Fibroblast of skin of left quadriceps (primary cell): ENCODE results near the gene FGD5.

Experiments used
- DNase-seq, 2 experiments: peaks; one replicate each; pipeline ENCODE4 v3.0.0-alpha.2; 2013; ENCODE audit warnings: low read depth in 2 of 2

Gene FGD5

GRCh38 chr3:14875411-14876175 lies 56.8 kb downstream of the FGD5 start:
- no peak for DNase-seq

GRCh38 chr3:14876921-14877333 lies 58.2 kb downstream of the FGD5 start:
- no peak for DNase-seq

- DNase-seq: no peak
Measured at GRCh38 chr3:14877469-14877868, 58.7 kb downstream of the FGD5 start.

GRCh38 chr3:14879211-14879874 lies 60.6 kb downstream of the FGD5 start:
- DNase-seq: no peak

GRCh38 chr3:14880447-14881106 lies 61.8 kb downstream of the FGD5 start:
- no peak for DNase-seq

GRCh38 chr3:14883226-14883625 lies 64.5 kb downstream of the FGD5 start:
- DNase-seq: no peak

GRCh38 chr3:14884665-14885064 lies 65.9 kb downstream of the FGD5 start:
- DNase-seq: no peak

GRCh38 chr3:14885307-14885706 lies 66.5 kb downstream of the FGD5 start:
- no peak for DNase-seq

- DNase-seq: no peak
Measured at GRCh38 chr3:14886101-14886500, 67.3 kb downstream of the FGD5 start.

- DNase-seq: no peak
Measured at GRCh38 chr3:14889205-14889604, 70.4 kb downstream of the FGD5 start.

- no peak for DNase-seq
Measured at GRCh38 chr3:14889943-14890342, 71.2 kb downstream of the FGD5 start.

- DNase-seq: no peak
Measured at GRCh38 chr3:14890476-14890875, 71.7 kb downstream of the FGD5 start.

- DNase-seq: no peak
Measured at GRCh38 chr3:14891135-14892132, 72.7 kb downstream of the FGD5 start.

GRCh38 chr3:14892226-14892625 lies 73.5 kb downstream of the FGD5 start:
- no peak for DNase-seq

- DNase-seq: no peak
Measured at GRCh38 chr3:14894085-14894484, 75.3 kb downstream of the FGD5 start.

GRCh38 chr3:14897266-14897665 lies 78.5 kb downstream of the FGD5 start:
- DNase-seq: no peak

GRCh38 chr3:14898929-14899328 lies 80.2 kb downstream of the FGD5 start:
- no peak for DNase-seq

- no peak for DNase-seq
Measured at GRCh38 chr3:14899993-14900618, 81.3 kb downstream of the FGD5 start.

GRCh38 chr3:14900881-14901873 lies 82.4 kb downstream of the FGD5 start:
- DNase-seq: no peak

GRCh38 chr3:14902719-14903118 lies 84.0 kb downstream of the FGD5 start:
- no peak for DNase-seq
